ENCODE measurements around the gene PRF1.
"Not testable (repeated sequence)": the region's sequence is repeated elsewhere in the genome, so short reads cannot be mapped to it uniquely, and the experiment has no call there.

Gene PRF1

DNA sequence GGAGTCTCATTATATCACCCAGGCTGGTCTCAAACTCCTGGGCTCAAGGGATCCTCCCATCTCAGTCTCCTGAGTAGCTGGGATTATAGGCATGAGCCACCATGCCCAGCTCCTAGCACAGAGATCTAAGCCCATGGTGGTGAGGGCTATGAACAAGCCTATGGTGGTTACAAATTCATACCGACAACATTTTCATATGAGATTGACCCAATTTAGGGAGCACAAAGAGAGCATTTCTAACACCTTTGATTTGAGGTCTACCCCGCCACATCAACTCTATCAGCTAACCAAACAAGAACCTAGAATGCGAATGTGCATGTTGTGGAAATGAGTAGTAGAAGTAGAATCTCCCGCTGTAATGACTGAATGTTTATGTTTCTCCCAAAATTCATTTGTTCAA is 14.2 kb upstream of the PRF1 start:
- DNase-seq, result no peak

- DNase-seq, result no peak
These were observed 13.4 kb upstream of the PRF1 start for GRCh38 chr10:70615784-70616522.

- no peak for DNase-seq
These were observed 12.7 kb upstream of the PRF1 start for GRCh38 chr10:70615211-70615610.

- DNase-seq, result not testable (repeated sequence)
These were observed 11.8 kb upstream of the PRF1 start for GRCh38 chr10:70614364-70614763.

GRCh38 chr10:70613941-70614340 is 11.4 kb upstream of the PRF1 start:
- no peak for DNase-seq

GRCh38 chr10:70607936-70608335 is 5.4 kb upstream of the PRF1 start:
- DNase-seq, result no peak

DNA sequence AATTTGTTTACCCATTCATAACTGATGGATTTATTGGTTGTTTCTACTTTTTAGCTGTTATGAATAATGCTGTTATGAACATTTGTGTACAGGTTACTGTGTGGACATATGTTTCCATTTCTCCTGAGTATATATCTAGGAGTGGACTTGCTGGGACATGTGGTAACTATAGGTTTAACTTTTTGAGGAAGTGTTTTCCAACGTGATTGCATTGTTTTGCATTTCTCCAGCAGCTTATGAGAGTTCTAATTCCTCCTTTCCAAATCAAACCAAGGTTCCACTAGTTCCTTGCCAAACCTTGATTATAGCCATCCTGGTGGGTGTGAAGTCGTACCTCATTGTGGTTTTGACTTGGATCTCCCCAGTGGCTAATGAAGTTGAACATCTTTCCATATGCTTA is 2.6 kb upstream of the PRF1 start:
- no peak for DNase-seq

DNA sequence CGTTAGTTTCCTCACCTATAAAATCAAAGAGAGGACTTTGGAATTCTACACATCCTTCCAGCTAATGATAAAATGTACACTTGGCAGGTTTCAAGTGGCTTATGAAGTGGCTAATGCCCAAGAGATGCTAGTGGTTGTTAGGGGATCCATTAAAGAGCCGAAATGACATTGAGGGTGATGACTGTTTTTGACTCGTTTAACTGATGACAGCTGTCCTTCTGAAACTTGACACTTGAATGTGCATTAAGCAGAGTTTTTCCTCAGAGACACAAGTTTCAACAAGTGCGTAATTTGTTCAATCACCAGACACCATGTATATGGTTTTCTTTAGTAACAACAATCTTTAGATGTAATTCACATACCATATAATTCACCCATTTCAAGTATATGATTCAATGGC is 1.6 kb upstream of the PRF1 start:
- no peak for DNase-seq

GRCh38 chr10:70603449-70603801 is 884 bp upstream of the PRF1 start:
- DNase-seq, result no peak

DNA sequence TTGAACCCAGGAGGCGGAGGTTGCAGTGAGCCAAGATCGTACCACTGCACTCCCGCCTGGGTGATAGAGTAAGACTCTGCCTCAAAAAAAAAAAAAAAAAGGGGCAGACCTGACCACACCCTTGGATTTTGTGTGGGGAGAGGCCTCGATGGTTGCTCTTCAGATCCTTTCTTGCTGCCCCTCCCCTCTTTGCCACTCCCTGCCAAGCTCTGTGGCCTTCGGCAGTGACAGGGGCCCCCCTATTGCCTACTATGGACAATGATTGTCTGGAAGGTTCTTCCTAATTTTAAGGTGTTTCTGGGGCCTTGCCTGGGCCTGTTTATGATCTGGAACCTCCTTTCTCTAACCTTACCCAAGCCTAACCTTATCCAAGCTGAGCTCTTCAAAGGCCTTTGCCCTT is 795 bp downstream of the PRF1 start:
- no peak for DNase-seq

DNA sequence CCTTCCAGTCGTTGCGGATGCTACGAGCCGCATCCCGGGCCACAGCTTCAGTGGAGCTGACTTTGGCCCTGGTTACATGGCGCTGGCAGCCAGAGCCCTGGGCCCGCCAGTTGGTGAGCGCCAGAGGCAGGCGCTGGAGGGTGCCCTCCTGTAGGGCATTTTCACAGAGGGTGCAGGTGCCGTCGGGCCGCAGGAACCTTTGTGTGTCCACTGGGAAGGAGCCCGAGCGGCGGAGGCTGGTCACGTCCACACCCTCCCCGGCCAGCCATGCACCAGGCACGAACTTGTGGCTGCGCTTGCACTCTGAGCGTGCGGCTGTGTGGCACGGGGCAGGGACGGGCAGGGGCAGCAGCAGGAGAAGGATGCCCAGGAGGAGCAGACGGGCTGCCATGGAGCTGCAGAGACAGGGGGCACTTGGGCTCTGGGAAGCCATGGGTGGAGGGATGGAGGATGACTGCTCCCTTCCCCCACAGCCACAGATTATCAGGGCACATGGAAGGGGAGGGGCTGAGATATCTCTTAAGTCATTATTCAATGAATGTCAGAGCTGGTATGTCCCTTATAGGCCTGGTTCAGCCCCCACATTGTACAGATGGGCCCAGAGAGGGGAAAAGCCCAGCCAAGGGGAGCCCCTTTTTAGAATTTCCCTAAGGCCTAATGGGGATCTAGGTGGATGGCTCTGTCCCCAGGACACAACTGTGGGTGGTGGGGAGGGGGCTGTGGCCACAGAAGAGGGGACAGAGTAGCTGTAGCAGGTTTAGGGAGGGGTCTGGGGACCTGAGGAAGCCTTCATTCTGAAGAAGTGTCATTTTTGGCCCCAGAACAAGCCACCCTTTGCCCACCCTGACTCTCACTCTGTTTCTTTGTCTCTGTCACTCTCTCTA is 1.8 kb downstream of the PRF1 start:
- no peak for DNase-seq

- no peak for DNase-seq
These were observed 2.8 kb downstream of the PRF1 start for GRCh38 chr10:70599791-70600190.

- DNase-seq, result no peak
These were observed 3.2 kb downstream of the PRF1 start for GRCh38 chr10:70599319-70599718.

DNA sequence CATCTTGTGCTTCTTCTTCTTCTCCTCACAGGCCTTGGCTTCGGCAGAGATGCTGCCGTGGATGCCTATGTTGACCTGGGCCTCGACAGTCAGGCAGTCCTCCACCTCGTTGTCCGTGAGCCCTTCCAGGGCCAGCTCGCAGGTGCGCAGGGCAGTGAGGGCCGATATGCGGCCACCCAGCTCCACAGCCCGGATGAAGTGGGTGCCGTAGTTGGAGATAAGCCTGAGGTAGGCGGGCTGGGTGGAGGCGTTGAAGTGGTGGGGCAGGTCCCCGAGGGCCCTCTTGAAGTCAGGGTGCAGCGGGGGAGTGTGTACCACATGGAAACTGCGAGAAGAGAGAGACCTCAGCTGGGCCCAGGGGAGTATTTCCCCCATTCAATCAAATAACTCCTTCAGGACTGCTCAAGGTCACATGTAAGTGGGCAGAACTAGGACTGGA is 3.7 kb downstream of the PRF1 start:
- no peak for DNase-seq

GRCh38 chr10:70597856-70598815 is 4.4 kb downstream of the PRF1 start:
- DNase-seq, result no peak

- no peak for DNase-seq
These were observed 5.4 kb downstream of the PRF1 start for GRCh38 chr10:70596860-70597809.

DNA sequence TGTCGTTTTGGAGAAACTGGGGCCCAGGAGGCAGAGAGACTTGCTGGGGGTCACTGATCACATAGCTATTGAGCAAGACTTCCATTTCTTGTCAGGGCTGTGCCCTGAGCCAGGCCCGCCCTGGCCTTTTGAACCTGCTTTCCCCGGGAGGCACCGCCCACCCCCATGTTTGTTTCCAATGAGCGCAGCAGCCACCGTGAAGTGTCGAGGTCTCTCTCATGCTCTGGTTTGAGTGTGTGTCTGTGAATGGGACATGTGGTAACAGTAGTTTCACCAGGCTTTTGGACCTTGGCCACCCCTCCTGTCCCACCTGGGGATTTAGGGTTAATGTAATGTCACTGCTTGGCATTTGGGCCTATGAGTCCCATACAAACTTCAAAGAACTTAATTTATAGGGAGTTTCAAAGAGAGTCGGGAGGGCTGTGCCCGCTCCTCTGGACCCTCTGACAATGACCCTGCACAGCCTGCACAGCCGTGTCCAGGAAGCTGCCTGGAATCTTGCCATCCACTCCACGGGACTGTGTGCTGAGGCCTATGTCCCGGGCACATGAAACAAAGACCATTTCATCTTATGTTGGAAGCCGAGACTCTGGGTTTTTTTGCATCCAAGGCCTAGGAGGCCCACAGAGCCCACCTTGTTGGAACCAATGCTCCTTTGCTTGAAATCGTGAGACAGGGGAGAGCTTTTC is 6.3 kb downstream of the PRF1 start:
- DNase-seq, result no peak

DNA sequence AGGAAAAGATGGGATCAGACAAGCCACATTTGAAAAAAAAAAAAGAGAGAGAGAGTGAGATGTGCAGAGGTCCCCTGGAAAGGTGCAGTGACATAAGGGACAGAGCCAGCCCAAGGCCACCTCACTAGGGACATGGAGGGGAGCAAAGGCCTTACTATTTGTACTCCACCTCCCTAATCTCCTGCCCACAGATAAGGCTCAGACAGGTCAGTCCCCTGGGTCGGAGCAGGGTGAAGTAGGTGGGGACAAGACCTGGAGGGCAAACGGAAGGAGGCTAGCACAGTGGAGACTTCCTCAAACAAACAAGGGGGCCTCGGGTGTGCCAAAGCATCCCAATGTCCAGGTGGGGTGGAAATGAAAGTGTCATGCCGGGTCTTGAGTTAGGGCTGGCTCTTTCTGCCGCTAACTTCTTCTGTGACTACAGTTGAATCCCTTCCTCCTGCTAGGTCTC is 7.0 kb downstream of the PRF1 start:
- no peak for DNase-seq

DNA sequence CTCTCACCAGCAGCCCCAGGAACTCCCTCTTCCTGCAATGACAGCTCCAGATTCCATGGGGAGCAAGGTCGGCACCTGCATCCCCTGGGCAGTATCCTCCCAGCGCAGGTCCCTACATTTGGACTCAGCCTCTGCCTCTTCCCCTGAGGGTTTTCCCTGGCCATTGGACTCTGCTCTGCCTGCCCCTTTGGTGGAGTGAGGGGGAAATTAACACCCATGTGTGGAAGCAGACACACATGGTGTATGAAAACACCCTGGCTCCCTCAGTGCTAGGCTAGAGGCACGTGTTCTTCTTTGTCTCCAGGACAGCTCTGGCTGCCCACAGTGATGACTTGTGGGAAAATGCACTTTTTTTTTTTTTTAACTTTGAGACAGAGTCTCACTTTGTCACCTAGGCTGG is 8.4 kb downstream of the PRF1 start:
- no peak for DNase-seq

DNA sequence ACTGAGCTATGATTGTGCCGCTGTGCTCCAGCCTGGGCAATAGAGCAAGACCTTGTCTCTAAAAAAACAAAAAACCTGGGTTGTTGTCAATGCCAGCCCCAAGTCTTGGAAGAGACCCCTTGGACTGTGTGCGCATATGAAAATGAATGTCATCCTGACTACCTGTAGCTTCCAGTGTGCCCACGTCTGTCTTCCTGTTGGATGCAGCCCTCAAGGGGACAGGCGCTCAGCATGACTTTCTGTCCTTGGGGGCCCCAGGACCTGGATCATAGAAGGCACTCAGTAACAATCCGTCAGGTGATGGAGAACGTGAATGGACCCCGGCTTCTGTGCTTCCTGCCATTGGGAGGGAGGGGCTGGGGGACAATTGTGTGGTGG is 9.0 kb downstream of the PRF1 start:
- no peak for DNase-seq
